HG02938 (cell line): ENCODE results near the gene SORBS1.
A peak's percentile ranks its signal among the peaks of the same experiment; 100 is the strongest.

ENCODE experiments used
- ATAC-seq: cut with Tn5 transposase; IDR thresholded peaks from one replicate; pipeline ENCODE4 v1.9.1; 2021; ENCODE audit warnings: mild to moderate bottlenecking, moderate library complexity; ENCODE audit not compliant: unreplicated experiment

SORBS1 gene

GRCh38 chr10:95304976-95305375, 256.2 kb downstream of the SORBS1 start:
- ATAC-seq, result no peak

- no peak for ATAC-seq
Measured at GRCh38 chr10:95304463-95304862, 256.7 kb downstream of the SORBS1 start.

GRCh38 chr10:95303950-95304349, 257.2 kb downstream of the SORBS1 start:
- no peak for ATAC-seq

- ATAC-seq, result no peak
Measured at GRCh38 chr10:95303535-95303934, 257.6 kb downstream of the SORBS1 start.

GRCh38 chr10:95300022-95300539, 261.1 kb downstream of the SORBS1 start:
- ATAC-seq, result no peak

- peak; percentile 44 for ATAC-seq
Measured at GRCh38 chr10:95297402-95297801, 263.8 kb downstream of the SORBS1 start.

GRCh38 chr10:95296764-95297163, 264.4 kb downstream of the SORBS1 start:
- no peak for ATAC-seq

- peak; percentile 80 for ATAC-seq
Measured at GRCh38 chr10:95295031-95295755, 266.0 kb downstream of the SORBS1 start.

GRCh38 chr10:95293631-95294030, 267.5 kb downstream of the SORBS1 start:
- no peak for ATAC-seq

- no peak for ATAC-seq
Measured at GRCh38 chr10:95291365-95292039, 269.7 kb downstream of the SORBS1 start.

- peak; percentile 25 for ATAC-seq
Measured at GRCh38 chr10:95290461-95291364, 270.5 kb downstream of the SORBS1 start, which contains the start of gene PDLIM1. TSS of gene PDLIM1 (minus strand) at chr10:95291003. CDS start at chr10:95290915, 88 bp downstream.

- ATAC-seq, result no peak
Measured at GRCh38 chr10:95289921-95290421, 271.2 kb downstream of the SORBS1 start.

- ATAC-seq, result no peak
Measured at GRCh38 chr10:95289003-95289920, 271.9 kb downstream of the SORBS1 start.

GRCh38 chr10:95288303-95288702, 272.9 kb downstream of the SORBS1 start:
- no peak for ATAC-seq

- ATAC-seq, result no peak
Measured at GRCh38 chr10:95287281-95287680, 273.9 kb downstream of the SORBS1 start.

- ATAC-seq, result no peak
Measured at GRCh38 chr10:95286707-95287106, 274.5 kb downstream of the SORBS1 start.

- no peak for ATAC-seq
Measured at GRCh38 chr10:95285556-95285955, 275.6 kb downstream of the SORBS1 start.

GRCh38 chr10:95284807-95285206, 276.4 kb downstream of the SORBS1 start:
- no peak for ATAC-seq

- no peak for ATAC-seq
Measured at GRCh38 chr10:95282107-95282506, 279.1 kb downstream of the SORBS1 start.

- ATAC-seq, result no peak
Measured at GRCh38 chr10:95281206-95281605, 280.0 kb downstream of the SORBS1 start.
